Kidney tubule cell (primary cell): ENCODE measurements around the gene EMX2.
A peak's percentile ranks its signal among the peaks of the same experiment; 100 is the strongest.
"Not testable (repeated sequence)": the region's sequence is repeated elsewhere in the genome, so short reads cannot be mapped to it uniquely, and the experiment has no call there.

Experiments used
- DNase-seq: peaks from one replicate; pipeline ENCODE4 v3.0.0-alpha.2; 2018; ENCODE audit warnings: low spot score

The EMX2 gene

GRCh38 chr10:117560942-117561341, 18.4 kb downstream of the EMX2 start:
- no peak for DNase-seq

- DNase-seq, result no peak
Measured at GRCh38 chr10:117562220-117562619, 19.7 kb downstream of the EMX2 start.

GRCh38 chr10:117562896-117563737, 20.6 kb downstream of the EMX2 start:
- no peak for DNase-seq

GRCh38 chr10:117563780-117564179, 21.2 kb downstream of the EMX2 start:
- DNase-seq, result no peak

DNA sequence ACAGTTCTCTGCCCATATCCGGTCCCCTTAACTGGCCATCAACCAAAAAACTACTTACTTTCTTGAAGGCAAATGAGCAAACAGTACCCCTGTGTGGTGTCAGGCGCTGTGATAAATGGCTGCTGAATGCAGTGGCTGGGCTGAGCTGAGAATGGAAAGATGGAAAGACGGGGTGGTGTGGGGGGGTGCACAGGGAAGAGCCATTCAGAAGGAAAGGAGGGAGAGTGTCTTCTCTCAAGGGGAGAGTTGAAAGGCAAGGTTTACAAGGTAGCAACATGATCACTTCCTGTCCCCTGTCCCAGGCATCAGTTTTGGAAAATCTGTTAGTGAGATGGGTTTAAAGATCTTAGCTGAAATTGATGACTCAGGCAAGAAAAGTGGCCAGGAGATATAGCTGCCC, 22.5 kb downstream of the EMX2 start:
- DNase-seq, result no peak

GRCh38 chr10:117568334-117568733, 25.8 kb downstream of the EMX2 start:
- DNase-seq, result no peak

GRCh38 chr10:117569610-117570390, 27.3 kb downstream of the EMX2 start:
- DNase-seq, result no peak

DNA sequence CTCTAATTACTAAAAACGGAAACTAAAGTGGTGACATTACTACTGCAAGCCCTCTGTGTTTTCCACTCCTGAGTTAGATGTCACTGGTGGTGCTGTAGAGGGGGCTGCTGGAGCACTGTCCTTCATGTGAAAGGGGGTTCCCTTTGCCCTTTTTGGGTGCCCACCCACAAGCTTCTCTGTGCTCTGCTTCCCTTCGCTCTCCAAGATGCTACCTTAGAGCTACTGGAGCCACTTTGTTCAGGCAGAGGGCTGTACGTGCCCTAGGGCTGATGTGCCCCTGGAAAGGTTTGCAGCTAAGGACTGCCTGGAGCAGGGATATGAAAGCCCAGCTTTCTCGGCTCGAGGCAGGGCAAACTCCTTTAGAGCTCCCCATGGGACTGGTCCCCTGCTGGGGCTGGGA, 28.3 kb downstream of the EMX2 start:
- DNase-seq, result no peak

DNA sequence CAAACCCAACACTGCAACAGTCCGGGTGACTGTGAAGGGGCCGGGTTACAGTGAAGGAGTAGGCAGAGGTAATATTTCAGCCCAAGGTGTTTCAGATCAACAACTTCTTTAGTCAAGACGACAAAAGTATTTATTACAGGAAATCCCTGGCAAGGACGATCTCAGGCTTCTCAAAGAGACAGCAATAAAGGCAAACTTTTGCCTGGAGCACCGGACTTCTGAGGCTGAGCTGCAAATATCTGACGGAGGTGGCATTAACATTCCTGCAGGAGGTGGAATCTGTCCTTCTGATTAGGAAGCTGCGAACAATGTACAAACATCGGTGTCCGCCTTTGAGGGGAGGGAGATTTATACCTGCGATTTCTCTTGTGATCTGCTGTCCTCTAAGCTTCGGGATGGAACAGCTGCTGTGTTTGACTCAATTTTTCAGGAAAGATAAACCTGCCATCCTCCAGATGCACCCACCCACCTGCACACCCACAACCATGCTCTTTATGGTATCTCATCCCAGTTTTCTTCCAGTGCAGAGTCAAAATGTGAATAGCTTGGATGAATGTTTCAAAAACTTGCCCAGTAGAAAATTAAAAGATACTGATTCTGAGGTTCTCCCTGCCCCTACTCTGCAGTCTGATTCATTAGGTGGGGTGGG, 32.1 kb downstream of the EMX2 start:
- no peak for DNase-seq

DNA sequence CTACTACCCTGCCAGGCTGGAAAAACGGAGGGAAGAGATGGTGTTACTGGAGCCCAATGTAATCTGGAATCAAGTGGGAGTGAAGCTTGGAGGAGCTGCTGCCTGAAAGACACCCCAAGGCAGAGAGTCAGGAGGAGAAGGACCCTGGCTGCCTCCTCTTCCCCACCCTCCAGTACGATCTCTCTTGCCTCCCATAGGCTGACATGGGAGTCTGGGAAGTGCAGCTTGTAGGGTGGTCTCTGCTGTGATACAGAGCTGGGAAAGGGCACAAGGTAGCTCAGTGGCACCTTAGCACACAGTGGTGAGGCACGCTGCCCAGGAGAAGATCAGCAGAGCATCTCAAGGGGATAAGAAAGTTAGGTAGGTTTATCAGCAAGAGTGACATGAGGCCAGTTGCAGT, 35.9 kb downstream of the EMX2 start:
- no peak for DNase-seq

DNA sequence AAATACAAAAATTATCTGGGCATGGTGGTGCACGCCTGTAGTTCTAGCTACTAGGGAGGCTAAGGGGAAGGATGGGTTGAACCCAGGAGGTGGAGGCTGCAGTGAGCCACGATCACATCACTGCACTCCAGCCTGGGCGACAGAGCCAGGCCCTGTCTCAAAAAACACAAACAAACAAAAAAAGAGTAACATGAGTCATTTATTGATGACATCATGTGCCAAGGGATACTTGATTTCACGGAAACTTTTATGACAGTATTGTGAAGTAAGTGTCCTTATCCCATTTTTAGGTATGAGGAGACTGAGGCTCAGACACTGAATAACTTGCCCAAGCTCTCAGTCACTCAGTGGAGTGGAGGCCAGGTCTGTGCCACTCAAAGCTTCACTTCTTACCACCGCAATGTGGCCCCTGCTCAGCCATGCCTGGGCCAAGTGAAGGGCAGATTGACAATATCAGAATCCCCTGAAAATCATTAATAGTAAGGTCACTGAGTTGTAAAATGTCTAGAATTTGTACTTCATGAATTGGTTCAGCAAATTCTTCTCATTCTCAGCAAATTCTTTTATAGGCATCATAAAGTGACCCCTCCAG, 36.5 kb downstream of the EMX2 start:
- peak; percentile 7 for DNase-seq

GRCh38 chr10:117581961-117582360, 39.4 kb downstream of the EMX2 start:
- DNase-seq, result no peak

GRCh38 chr10:117584831-117585230, 42.3 kb downstream of the EMX2 start:
- not testable (repeated sequence) for DNase-seq

GRCh38 chr10:117587036-117587435, 44.5 kb downstream of the EMX2 start:
- DNase-seq, result no peak

GRCh38 chr10:117590101-117590875, 47.7 kb downstream of the EMX2 start:
- DNase-seq, result peak; percentile 3

DNA sequence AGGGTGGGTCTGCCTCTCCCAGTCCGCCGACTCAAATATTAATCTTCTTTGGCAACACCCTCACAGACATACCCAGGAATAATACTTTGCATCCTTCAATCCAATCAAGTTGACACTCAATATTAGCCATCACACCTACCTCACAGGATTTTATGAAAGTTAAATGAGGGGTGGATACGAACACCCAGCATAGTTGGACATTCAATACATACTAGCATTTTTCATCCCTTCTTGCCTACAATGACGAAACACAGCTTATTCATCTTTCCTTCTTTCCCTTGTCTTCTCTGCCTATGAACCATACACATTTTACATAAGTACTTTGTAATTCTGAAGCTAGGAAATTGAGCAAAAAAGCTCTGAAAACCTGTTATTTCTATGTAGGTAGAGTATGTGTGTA, 48.5 kb downstream of the EMX2 start:
- no peak for DNase-seq

DNA sequence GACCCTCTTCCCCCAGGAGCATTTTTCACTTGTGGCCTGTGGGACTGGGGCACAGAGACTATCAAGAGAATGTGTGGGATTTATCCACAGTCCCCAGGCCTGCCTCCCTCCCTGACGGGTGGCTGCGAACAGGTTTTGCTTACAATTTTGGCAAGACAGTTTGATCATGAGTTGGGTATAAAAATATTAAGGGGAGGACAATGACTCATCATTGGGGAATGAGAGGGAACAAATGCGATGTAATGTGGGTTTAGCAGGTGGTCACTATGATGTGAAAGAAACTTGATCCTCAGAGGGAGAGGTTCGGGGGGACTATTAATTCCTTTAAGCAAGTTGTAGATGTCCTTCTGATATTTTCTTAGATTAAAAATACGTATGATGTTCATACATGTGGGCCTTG, 52.2 kb downstream of the EMX2 start:
- DNase-seq, result peak; percentile 19

DNA sequence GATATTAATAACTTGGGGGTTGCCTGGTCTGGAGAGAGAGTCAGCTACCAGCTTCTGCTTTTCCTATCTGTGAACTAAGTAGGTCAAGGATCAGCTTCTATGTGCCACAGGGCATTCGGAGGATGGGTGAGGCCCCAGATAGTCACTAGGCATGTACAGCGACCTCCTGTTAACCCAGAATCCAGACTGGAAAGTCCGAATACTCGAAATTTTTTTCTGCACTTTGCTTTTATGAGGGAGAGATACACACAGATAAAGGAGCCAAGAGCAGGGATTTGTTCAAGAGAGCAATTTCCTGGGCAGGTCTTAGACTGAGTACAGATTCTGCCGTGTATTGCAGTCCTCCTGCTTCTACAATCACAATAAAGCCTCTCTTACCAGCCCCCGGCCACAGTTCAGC, 54.2 kb downstream of the EMX2 start:
- DNase-seq, result no peak

GRCh38 chr10:117597216-117597615, 54.7 kb downstream of the EMX2 start:
- DNase-seq, result peak; percentile 15
